ENCODE results near the gene BICRA.

The BICRA gene

DNA sequence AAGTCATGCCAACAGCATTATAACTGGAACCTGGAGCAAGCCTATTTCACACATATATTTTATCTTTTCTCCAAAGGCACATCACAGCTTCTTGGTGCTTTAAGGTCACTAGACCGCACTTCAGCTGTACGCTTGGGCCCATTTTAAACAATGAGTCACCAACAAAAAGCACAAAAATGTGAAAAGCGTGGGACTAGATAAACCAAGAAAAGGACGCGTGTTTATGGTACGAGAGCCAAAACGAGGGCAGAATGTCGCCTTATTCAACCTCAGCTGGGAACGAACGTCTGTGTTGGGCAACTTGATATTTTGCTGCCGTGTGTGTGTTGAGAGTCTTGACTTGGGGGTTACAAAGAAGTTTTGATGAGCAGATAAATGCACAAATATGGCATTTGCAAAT, 95.1 kb downstream of the BICRA start:
- peaks cover 33% of the 10 kb centered on the region for H3K36me3 ChIP-seq
- no peak overlapping the region for H3K27ac ChIP-seq
- no peak for DNase-seq
- no peak overlapping the region for H3K4me3 ChIP-seq (ENCODE audit: low read depth, low read length)
- no peaks in the 10 kb centered on the region for H3K9me3 ChIP-seq (ENCODE audit: severe bottlenecking)
- H3K27me3 ChIP-seq (ENCODE audit: insufficient read depth, low read depth, severe bottlenecking), result no peaks in the 10 kb centered on the region
- TF ChIP-seq, protein P1, sequence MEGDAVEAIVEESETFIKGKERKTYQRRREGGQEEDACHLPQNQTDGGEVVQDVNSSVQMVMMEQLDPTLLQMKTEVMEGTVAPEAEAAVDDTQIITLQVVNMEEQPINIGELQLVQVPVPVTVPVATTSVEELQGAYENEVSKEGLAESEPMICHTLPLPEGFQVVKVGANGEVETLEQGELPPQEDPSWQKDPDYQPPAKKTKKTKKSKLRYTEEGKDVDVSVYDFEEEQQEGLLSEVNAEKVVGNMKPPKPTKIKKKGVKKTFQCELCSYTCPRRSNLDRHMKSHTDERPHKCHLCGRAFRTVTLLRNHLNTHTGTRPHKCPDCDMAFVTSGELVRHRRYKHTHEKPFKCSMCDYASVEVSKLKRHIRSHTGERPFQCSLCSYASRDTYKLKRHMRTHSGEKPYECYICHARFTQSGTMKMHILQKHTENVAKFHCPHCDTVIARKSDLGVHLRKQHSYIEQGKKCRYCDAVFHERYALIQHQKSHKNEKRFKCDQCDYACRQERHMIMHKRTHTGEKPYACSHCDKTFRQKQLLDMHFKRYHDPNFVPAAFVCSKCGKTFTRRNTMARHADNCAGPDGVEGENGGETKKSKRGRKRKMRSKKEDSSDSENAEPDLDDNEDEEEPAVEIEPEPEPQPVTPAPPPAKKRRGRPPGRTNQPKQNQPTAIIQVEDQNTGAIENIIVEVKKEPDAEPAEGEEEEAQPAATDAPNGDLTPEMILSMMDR (IDR thresholded peaks at IDR 0.05; ENCODE audit: low read depth, low read length), result no peak

DNA sequence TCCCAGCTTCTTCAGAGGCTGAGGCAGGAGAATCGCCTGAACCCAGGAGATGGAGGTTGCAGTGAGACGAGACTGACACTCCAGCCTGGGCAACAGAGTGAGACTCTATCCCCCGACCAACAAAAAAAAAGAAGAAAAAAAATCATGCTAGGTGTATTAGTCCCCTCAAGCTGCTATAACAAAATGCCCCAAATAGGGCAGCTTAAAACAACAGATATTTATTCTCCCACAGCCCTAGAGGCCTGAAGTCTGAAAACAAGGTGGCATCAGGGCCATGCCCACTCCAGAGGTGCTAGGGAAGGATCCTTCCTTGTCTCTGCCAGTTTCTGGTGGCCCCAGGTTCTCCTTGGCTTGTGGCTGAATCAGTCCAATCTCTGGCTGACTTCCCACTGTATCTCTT, 95.7 kb downstream of the BICRA start:
- Histone ChIP-seq H3K36me3 (peaks cover 28% of the 10 kb centered on the region), H3K27ac (no peak overlapping the region), H3K27me3 (ENCODE audit: insufficient read depth, low read depth, severe bottlenecking) (no peaks in the 10 kb centered on the region), H3K4me3 (ENCODE audit: low read depth, low read length) (no peak overlapping the region), H3K9me3 (ENCODE audit: severe bottlenecking) (no peaks in the 10 kb centered on the region)
- no peak for DNase-seq
- TF ChIP-seq, protein P1 (IDR thresholded peaks at IDR 0.05; ENCODE audit: low read depth, low read length), result no peak

DNA sequence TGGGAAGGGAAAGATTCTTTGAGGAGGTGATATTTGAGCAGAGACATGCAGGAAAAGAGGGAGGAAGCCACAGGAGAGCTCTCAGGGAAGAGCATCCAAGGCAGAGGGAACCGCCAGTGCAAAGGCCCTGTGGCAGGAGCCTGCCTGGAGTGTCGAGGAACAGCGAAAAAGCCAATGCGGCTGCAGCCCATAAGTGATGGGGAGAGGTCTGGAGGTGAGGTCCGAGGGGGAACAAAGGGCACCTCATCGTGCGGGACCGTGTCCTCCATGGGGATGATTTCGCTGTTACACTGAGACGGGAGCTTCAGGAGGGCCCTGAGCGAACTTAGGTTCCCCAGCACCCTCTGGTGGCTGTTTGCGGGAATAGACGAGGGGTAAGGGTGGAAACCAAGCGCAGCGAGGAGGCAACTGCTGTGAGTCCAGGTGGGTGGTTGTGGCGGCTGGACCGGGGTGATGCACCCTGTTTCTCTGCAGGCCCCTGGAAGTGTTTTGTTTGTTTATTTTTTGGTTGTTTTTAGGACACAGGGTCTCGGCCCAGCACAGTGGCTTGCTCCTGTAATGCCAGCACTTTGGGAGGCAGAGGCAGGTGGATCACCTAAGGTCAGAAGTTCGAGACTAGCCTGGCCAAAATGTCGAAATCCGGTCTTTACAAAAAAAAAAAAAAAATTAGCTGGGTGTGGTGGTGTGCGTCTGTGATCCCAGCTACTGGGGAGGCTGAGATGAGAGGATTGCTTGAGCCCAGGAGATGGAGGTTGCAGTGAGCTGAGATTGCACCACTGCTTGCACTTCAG, 98.4 kb downstream of the BICRA start:
- TF ChIP-seq, protein P1 (IDR thresholded peaks at IDR 0.05; ENCODE audit: low read depth, low read length), result peak; percentile 78
- H3K27ac ChIP-seq, result no peak overlapping the region

DNA sequence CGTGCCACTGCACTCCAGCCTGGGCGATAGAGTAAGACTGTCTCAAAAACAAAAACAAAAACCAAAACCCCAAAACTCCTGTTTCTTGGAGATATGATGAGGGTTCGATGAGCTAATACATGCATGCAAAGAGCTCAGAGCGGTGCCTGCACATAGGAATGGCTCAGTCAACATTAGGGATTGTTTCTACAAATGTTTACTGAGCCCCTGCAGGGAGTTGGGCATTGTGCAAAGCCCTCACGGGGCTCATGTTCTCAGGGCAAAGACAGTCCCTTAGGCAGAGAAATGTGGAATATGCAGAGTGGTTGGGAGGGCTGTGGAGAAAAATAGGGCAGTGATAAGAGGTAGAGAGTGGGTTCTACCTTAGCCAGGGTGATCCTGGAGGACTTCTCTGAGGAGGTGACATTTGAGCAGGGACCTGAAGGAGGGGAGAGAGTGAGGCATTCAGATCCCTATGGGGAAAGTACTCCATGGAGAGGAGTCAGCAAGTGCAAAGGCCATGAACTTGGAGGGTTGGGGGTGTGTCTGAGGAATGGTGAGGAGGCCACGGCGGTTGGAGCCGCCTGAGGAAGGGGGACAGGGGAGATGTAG, 102.8 kb downstream of the BICRA start:
- no peaks in the 10 kb centered on the region for H3K27me3 ChIP-seq (ENCODE audit: insufficient read depth, low read depth, severe bottlenecking)
- H3K9me3 ChIP-seq (ENCODE audit: severe bottlenecking), result peaks cover 13% of the 10 kb centered on the region
- no peaks in the 10 kb centered on the region for H3K36me3 ChIP-seq
- TF ChIP-seq, protein P1 (IDR thresholded peaks at IDR 0.05; ENCODE audit: low read depth, low read length), result no peak
- no peak overlapping the region for H3K27ac ChIP-seq
- DNase-seq, result no peak
- no peak overlapping the region for H3K4me3 ChIP-seq (ENCODE audit: low read depth, low read length)

More for the DNA sequence above, 98.4 kb downstream of the BICRA start:
- peaks cover 9% of the 10 kb centered on the region for H3K36me3 ChIP-seq
- H3K27me3 ChIP-seq (ENCODE audit: insufficient read depth, low read depth, severe bottlenecking), result no peaks in the 10 kb centered on the region
- DNase-seq, result peak; percentile 73
- H3K9me3 ChIP-seq (ENCODE audit: severe bottlenecking), result no peaks in the 10 kb centered on the region
- no peak overlapping the region for H3K4me3 ChIP-seq (ENCODE audit: low read depth, low read length)

DNA sequence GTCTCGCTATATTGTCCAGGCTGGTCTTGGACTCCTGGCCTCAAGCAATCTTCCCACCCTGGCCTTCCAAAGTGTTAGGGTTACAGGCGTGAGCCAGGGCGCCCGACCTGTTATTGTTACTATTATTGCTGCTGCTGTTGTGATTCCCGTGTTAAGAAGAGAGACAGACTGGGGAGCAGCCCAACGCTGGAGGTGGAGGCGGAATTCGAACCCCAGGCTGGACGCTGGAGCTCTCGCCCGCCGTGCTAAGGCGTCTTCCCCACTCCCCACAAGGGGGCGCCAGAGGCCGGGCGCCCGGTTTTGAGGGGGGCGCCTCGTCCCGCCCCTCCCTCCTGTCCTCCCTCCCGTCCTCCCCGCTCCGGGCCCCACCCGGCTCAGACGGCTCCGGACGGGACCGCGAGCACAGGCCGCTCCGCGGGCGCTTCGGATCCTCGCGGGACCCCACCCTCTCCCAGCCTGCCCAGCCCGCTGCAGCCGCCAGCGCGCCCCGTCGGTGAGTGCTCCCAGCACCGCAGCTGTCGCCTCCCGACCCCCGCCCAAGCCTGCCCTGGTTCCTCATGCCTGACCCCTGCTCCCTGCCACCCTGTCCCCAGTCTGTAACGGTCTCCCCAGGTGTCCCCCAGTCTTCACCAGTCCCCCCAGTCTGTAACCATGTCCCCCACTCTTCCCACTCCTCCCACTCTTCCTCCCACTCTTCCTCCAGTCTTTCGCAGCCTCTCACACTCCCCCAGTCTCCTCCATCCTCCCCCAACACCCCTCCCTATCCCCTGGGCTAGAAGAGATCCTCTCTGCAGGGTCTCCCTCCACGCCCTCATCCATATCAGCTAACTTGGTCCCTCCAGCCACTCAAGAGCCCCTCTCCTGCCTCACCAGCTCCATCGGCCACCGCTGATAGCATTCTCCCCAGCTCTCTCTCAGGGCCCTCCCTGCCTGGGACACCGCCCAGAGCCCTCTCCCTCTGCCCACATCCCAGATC, 104.4 kb downstream of the BICRA start, which contains the start of gene EHD2:
TSS of gene EHD2 (plus strand) at position 377 of the 976 bp plus-strand sequence. CDS start 3,191 bp downstream, outside the sequence.
- H3K27me3 ChIP-seq (ENCODE audit: insufficient read depth, low read depth, severe bottlenecking), result no peaks in the 10 kb centered on the region
- peaks cover 13% of the 10 kb centered on the region for H3K9me3 ChIP-seq (ENCODE audit: severe bottlenecking)
- H3K27ac ChIP-seq, result no peak within 1 kb of the TSS
- no peak for DNase-seq
- H3K4me3 ChIP-seq (ENCODE audit: low read depth, low read length), result no peak within 1 kb of the TSS
- no peaks in the 10 kb centered on the region for H3K36me3 ChIP-seq
- TF ChIP-seq, protein P1 (IDR thresholded peaks at IDR 0.05; ENCODE audit: low read depth, low read length), result peak; percentile 54

All from WERI-Rb-1 (cell line).